Measurements from ENCODE around the gene BICDL2. TPM values are rescaled to one million over a fixed set of nuclear protein-coding genes. Genes with fewer than 3 reads are reported as not detected.

Gene BICDL2
- total and polyA plus RNA-seq, 9 of the 15 experiments (the other 6 are each of a cell fraction or from before 2014, with no cell fraction given): 0.09 to 0.28 (median 0.09) TPM; not detected in 6

DNA sequence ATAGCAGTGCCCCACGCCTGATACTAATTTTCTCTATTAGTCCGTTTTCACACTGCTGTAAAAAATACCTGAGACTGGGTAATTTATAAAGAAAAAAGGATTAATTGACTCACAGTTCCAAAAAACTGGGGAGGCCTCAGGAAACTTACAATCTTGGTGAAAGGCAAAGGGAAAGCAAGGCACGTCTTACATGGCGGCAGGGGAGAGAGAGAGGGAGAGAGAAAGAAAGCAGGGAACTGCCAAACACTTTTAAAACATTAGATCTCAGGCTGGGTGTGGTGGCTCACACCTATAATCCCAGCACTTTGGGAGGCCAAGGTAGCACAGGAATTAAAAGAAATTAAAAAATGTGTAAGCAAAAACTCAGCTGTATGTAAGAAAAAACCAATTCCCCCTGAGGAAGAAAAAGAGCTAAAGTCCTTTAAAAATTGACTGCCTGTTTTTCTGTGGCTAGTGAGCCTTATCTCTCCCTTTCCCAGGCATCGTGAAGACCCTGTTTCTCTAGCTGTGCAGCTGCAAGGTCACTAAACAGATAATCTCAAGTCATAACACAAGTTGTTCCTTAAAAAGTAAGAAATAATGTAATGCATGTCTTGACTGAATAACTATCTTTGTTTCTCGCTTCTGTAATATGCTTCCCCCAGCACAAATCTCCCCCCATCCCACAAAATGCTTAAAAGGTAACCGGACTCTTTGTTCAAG is 48.4 kb upstream of the BICDL2 start:
- H3K79me2 ChIP-seq (ENCODE audit: control insufficient read depth, insufficient read depth, low read length): no peaks in the 10 kb centered on the region
- no peak overlapping the region for H3K27ac ChIP-seq (ENCODE audit: extremely low read depth, low read depth, low read length)
- BruUV-seq (replicated peaks): no TSS peak
- no peaks in the 10 kb centered on the region for H3K9me3 ChIP-seq (replicated peaks; ENCODE audit: control insufficient read depth, insufficient read depth, low read depth, low read length)
- ATAC-seq (no peak), FAIRE-seq (peak; percentile 23), DNase-seq (ENCODE audit: extremely low read depth in 1 of 4, low spot score in 3 of 4) (no peak)
- H3K4me2 ChIP-seq (ENCODE audit: insufficient read depth, low read length): no peak overlapping the region; the same call in 1 of the 2 replicates
- in situ Hi-C loops (cut with MboI) (no loop called here), intact Hi-C loops (cut with micrococcal nuclease) (no loop called here)
- H3K9ac ChIP-seq (ENCODE audit: insufficient read depth in 1 of 2, low read depth in 2 of 2, low read length in 2 of 2): no peak overlapping the region
- H3K4me1 ChIP-seq (replicated peaks in 1 of 2; ENCODE audit: control insufficient read depth in 2 of 2, insufficient read depth in 2 of 2, low read length in 2 of 2): peaks cover 19 to 47% of the 10 kb centered on the region in 2 experiments
- 26% methylated on average over 7 of the region's 7 CpGs for WGBS (ENCODE audit: insufficient coverage, low coverage, missing lambda C conversion rate)
- H3K27me3 ChIP-seq (ENCODE audit: control insufficient read depth in 2 of 2, insufficient read depth in 2 of 2, low read length in 2 of 2): peaks cover under 1 to 13% of the 10 kb centered on the region in 2 experiments; a peak in 2 of 5 replicates
- H3K36me3 ChIP-seq (ENCODE audit: control insufficient read depth, insufficient read depth, low read length): no peaks in the 10 kb centered on the region
- no peak overlapping the region for H3K4me3 ChIP-seq
- H2AFZ ChIP-seq (ENCODE audit: low read depth, low read length): peak overlapping the region; percentile 36; the same call in 1 of the 2 replicates
- POLR2A ChIA-PET: interaction anchor here (1.2 kb wide), 1 partner anchor 25 kb away, joined by 3 read pairs; no protein-coding TSS in a partner anchor
- no peaks in the 10 kb centered on the region for H3K9me1 ChIP-seq (ENCODE audit: control insufficient read depth, insufficient read depth, low read length)
- no peaks in the 10 kb centered on the region for H4K20me1 ChIP-seq (replicated peaks; ENCODE audit: control insufficient read depth, insufficient read depth, low read length)
- CTCF ChIA-PET (ENCODE audit: low intra/inter-chr PET ratio): no interaction called here
- TF ChIP-seq BRD9 (IDR thresholded peaks at IDR 0.05; ENCODE audit: low read depth, partially characterized antibody): no peak
- peak; percentile 76 for TF ChIP-seq TCF3 (CRISPR knock-in tag; IDR thresholded peaks at IDR 0.05)
- TF ChIP-seq ZNF280B (CRISPR knock-in tag; IDR thresholded peaks at IDR 0.05): no peak
- TF ChIP-seq ZNF609 (CRISPR knock-in tag; IDR thresholded peaks at IDR 0.05; ENCODE audit: borderline replicate concordance): no peak
- no peak for TF ChIP-seq WHSC1 (IDR thresholded peaks at IDR 0.05; ENCODE audit: low read length)
- TF ChIP-seq GATA2 (CRISPR knock-in tag; IDR thresholded peaks at IDR 0.05): peak; percentile 47; the same call in 1 of the 2 replicates
- TF ChIP-seq TSC22D4 (tag; IDR thresholded peaks at IDR 0.05): no peak
- no peak for TF ChIP-seq MCM3 (IDR thresholded peaks at IDR 0.05)
- peak in 1 of 2 experiments; percentile 37; a peak in 1 of 4 replicates for TF ChIP-seq TRIM24 (IDR thresholded peaks at IDR 0.05)
- no peak for TF ChIP-seq CREM (IDR thresholded peaks at IDR 0.05; ENCODE audit: low read depth)
- TF ChIP-seq CBFA2T3 (IDR thresholded peaks at IDR 0.05): peak; percentile 55
- no peak for TF ChIP-seq CSDE1 (IDR thresholded peaks at IDR 0.05)
- no peak for TF ChIP-seq CHCHD3 (CRISPR knock-in tag; IDR thresholded peaks at IDR 0.05)
- no peak for TF ChIP-seq ZBTB1 (CRISPR knock-in tag; IDR thresholded peaks at IDR 0.05; ENCODE audit: borderline replicate concordance, low read depth)
- TF ChIP-seq ZBTB7A (IDR thresholded peaks at IDR 0.05; ENCODE audit: borderline replicate concordance, control insufficient read depth, low read depth, low read length): no peak
- TF ChIP-seq LEF1 (IDR thresholded peaks at IDR 0.05): 0 out of 2 replicates have a peak, but pooled peaks have one; percentile 34

Measured in K562 (cell line).